ENCODE measurements around the gene HS6ST2.

HS6ST2 gene

DNA sequence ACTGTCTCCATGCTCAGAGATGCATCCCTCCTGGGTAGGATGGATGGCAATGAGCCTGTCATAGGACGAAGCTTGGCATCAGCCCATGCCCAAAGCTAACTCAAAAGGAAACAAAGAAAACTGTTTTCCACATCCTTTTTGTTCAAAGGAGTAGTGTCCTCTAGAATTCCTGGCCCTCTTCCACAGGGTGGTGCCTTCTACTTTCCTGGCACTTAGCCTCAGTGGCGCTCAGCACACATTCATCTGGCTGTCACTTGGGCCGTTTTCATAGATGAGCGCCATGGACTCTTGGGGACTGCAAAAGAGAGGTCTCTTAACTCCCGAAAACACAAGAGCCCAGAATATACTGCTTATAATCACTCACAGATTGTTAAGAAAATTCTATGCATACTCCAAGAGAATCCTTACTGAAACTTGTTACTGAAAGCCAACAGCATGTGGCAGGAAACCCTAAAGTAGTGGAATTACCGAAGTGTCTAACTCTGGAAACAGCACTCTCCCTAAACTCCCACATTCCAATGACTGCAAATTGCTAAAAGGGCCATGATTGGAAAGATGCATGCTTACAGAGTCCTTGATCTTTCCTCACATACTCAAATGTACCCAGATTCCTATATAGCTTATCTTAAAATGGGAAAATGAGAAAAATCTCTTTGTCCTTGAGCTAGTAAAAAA lies 110.0 kb downstream of the HS6ST2 start:
- DNase-seq (ENCODE audit: low spot score): no peak

DNA sequence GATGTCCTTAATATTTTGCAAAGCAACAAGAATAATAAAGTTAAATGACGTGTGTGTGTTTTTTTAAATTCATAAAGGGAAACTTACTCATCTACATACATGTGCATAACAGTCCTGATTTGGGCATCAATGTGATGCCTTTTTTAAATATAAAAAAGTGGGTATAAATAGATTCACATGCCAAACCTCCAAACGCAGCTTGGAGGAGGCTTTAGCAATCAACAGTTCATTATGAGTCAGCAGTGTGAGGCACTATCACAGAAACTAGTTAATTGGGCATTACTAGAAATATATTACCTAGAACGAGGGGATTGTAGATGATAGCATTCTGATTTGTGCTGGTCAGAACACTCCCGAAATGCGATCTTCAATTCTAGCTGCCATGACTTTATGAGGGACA lies 115.1 kb downstream of the HS6ST2 start:
- no peak for DNase-seq (ENCODE audit: low spot score)

GRCh38 chrX:132842460-132843238 lies 115.8 kb downstream of the HS6ST2 start:
- no peak for DNase-seq (ENCODE audit: low spot score)

DNA sequence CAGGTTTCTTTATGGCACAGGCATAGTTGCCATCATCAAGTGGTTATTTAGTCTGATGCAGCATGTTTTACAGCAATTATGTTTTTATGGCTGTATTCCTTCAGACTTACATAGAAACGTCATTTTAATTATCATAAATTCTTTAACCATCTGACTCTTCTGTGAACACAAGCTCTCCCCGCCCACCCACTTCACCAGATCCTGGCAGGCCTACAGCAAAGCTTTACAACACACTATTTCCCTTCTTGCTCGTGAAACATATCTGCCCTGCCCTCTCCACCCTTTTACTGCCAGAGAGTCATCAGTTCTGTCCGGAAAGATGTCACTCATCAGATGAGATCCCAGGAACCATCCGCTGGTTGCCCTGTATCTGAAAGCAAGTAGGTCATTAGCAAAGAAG lies 120.5 kb downstream of the HS6ST2 start:
- DNase-seq (ENCODE audit: low spot score): no peak

- no peak for DNase-seq (ENCODE audit: low spot score)
These were observed 121.3 kb downstream of the HS6ST2 start for GRCh38 chrX:132837126-132837525.

- no peak for DNase-seq (ENCODE audit: low spot score)
These were observed 122.0 kb downstream of the HS6ST2 start for GRCh38 chrX:132836471-132836870.

DNA sequence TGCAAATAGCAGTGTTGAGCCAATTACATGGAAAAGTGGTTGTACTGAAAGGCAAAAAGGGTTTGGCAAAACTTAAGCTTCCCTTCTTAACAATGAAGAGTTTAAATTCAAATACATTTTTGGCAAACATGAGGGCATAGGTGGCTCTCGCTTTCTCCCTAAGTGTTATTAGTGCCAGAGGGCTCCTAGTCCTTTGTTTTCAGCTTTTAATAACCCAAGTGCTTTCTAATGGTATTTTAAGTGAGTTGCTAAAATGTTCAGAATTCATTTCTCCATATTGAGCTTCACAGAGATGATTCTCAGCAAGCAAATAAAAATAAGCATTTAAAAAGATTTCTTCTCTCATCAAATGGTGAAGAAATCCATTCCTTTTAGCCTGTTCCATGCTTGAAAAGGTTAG lies 123.7 kb downstream of the HS6ST2 start:
- DNase-seq (ENCODE audit: low spot score): no peak

DNA sequence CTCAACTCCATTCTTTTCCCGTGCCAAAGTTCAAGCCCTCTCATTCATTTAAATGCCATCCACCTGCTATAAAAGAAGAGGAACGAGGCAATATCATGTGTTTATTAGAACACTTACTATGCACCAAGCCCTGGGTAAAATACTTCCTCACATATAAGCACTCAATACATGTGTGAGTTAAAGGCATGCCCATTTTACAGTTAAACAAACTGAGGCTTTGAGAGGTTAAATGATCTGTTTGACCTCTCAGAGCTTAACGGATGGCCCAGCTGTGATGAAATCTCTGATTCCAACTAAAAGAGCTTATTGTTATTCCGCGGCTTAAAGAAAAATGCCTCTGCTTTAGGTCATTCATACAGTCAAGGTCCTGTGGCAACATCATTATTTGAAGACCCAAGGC lies 124.3 kb downstream of the HS6ST2 start:
- no peak for DNase-seq (ENCODE audit: low spot score)

DNA sequence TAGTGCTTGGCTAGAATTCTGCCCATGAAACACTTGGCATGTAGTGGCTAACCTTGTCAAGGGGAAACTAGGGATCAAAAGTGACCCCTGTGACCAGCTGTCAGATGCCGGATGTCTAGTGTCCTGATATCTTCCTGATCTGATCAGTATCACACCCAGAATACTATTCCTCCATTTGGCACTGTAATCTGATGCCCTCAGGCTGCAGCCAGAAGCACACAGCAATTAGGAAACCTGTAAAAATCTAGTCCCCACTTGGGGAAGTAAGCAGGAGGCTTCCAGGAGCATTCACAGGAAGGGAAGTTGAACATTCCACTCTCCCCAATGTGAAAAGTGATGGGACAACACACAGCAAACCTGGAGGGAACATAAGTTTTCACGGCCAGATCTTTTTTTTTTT lies 125.1 kb downstream of the HS6ST2 start:
- no peak for DNase-seq (ENCODE audit: low spot score)

- no peak for DNase-seq (ENCODE audit: low spot score)
These were observed 127.0 kb downstream of the HS6ST2 start for GRCh38 chrX:132831336-132831973.

GRCh38 chrX:132822634-132823012 lies 135.8 kb downstream of the HS6ST2 start:
- DNase-seq (ENCODE audit: low spot score): no peak

DNA sequence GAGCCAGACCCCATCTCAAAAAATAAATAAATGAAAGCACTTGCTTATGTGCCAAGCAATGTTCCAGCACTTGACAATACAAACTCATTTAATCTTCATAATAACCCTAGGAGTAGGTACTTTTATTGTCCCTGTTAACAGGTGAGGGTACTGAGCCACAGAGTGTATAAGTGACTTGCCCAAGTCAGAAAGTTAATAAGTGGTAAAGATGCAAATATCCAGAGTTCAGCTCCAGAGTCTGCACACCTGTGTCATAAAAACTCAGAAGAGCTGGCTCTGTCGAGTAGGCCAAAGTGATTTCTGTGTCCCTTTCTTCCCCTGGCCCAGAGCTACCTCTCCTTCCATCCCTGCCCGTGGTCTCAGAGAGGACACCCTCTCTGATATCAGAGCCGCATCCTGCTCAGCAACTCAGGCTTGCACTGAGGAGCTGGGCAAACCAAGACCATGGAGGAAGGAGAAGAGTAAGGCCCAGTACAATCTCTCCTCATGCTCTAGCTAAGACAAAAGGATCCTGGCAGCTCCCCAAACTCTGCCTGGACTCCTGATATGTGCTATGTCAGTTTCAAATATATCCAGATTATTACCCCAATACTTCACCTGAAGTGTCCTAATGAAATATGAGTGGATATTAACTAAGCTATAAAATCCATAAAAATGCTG lies 136.3 kb downstream of the HS6ST2 start:
- no peak for DNase-seq (ENCODE audit: low spot score)

- no peak for DNase-seq (ENCODE audit: low spot score)
These were observed 137.8 kb downstream of the HS6ST2 start for GRCh38 chrX:132820675-132821074.

DNA sequence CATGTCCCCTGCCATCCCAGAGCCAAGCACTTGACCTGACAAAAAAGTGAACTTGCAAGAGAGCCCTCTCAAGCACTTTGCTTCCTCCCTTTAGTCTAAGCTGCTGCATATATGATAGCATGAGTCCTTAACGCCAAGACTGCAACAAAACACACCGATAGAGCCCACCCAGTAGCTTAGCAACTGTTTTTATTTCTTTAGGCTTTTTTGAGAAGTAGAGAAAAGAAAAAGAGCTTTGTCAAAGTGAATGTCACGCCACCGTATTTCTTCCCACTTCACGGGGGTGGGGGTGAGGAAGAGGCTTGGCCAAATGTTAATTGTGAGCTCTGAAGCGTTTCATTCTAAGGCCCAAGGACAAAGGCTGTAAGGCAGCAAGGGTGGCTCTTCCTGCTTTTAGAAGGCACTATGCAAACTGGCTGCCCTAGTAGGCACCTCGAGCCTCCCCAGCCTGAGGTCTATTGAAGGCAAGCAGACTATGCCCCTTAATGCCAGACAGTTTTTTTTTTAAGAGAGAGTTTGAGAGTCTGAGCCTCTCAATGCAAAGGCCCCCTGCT lies 138.6 kb downstream of the HS6ST2 start:
- DNase-seq (ENCODE audit: low spot score): no peak

- DNase-seq (ENCODE audit: low spot score): no peak
These were observed 139.8 kb downstream of the HS6ST2 start for GRCh38 chrX:132818638-132819037.

DNA sequence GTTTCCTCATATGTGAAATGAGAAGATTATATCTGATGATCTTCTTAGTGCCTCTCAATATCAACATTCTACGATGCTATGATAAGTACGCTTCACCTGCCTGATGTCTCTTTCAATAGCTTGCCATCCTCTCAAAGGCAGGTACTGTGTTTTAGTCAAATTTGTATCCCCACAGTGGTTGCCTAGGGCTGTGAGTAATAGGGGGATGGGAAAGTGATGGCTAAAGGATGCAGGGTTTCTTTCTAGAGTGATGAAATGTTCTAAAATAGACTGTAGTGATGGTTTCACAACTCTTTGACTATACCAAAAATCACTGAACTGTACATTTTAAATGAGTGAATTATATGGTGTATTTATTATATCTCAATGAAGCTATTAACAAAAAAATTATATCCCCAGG lies 142.8 kb downstream of the HS6ST2 start:
- no peak for DNase-seq (ENCODE audit: low spot score)

- no peak for DNase-seq (ENCODE audit: low spot score)
These were observed 147.3 kb downstream of the HS6ST2 start for GRCh38 chrX:132810964-132811712.

DNA sequence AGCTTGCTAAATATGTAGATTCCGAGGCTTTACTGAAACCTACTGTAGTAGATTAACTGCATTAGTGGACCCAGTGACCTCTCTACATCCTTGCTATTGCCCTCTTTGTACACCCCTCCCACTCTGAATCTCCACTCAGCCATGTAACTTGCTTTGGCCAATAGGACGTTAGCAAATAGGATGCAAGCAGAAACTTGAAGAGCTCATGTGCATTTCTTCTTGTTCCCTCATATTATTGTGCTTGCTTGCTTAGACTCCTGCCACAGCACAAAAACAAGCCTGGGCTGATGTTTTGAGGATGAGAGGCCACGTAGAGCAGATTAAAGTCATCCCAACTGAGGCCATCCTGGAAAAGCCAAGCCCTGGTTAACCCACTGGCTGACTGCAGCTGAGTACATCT lies 147.9 kb downstream of the HS6ST2 start:
- DNase-seq (ENCODE audit: low spot score): no peak

- no peak for DNase-seq (ENCODE audit: low spot score)
These were observed 148.8 kb downstream of the HS6ST2 start for GRCh38 chrX:132809581-132809980.

- DNase-seq (ENCODE audit: low spot score): no peak
These were observed 150.9 kb downstream of the HS6ST2 start for GRCh38 chrX:132807411-132808030.

GRCh38 chrX:132802033-132802432 lies 156.4 kb downstream of the HS6ST2 start:
- DNase-seq (ENCODE audit: low spot score): no peak
